WTC11 (cell line): ENCODE data around the gene HDC.

Experiments
- E2F4 ChIP-seq: sonication (generic); formaldehyde crosslinking; IDR thresholded peaks from 2 replicates; pipeline ENCODE4 v1.8.1; 2022; ENCODE audit warnings: low read depth, mild to moderate bottlenecking, moderate library complexity, missing genetic modification reagents, borderline replicate concordance
- ELF4 ChIP-seq: sonication (generic); formaldehyde crosslinking; IDR thresholded peaks from 2 replicates; pipeline ENCODE4 v1.8.1; 2022; ENCODE audit warnings: low read depth, mild to moderate bottlenecking, moderate library complexity, missing genetic modification reagents
- IRF2 ChIP-seq: sonication (generic); formaldehyde crosslinking; IDR thresholded peaks from 2 replicates; pipeline ENCODE4 v1.8.0; 2022; ENCODE audit warnings: low read depth, missing genetic modification reagents, borderline replicate concordance
- SMAD3 ChIP-seq: sonication (generic); formaldehyde crosslinking; IDR thresholded peaks from 2 replicates; pipeline ENCODE4 v1.8.0; 2022; ENCODE audit warnings: missing genetic modification reagents, mild to moderate bottlenecking, borderline replicate concordance
- SP1 ChIP-seq: sonication (generic); formaldehyde crosslinking; conservative IDR thresholded peaks from 2 replicates; pipeline ENCODE4 v1.8.1; 2022; ENCODE audit warnings: missing genetic modification reagents
- TCF7 ChIP-seq: sonication (generic); formaldehyde crosslinking; IDR thresholded peaks from 2 replicates; pipeline ENCODE4 v1.8.0; 2022; ENCODE audit warnings: mild to moderate bottlenecking, low read depth, missing genetic modification reagents, moderate library complexity
- TF ChIP-seq, protein P1 (sequence below): fragments of 200-600 bp; IDR thresholded peaks from 2 replicates; pipeline ENCODE4 v1.8.0; 2022; ENCODE audit warnings: antibody characterized with exemption

DNA sequence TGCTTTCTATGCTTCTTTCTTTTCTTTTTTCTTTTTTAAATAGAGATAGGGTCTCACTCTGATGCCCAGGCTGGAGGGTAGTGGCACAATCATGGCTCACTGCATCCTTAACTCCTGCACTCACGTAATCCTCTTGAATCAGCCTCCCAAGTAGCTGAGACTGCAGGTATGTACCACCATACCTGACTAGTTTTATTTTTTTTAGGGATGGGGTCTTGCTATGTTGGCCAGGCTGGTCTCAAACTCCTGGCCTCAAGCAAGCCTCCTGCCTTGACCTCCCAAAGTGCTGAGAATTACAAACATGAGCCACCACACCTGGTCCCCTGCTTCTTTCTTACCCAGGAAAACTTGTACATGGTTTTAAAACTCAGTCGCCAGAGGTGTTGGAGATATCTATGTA is 24.2 kb upstream of the HDC start:
- TF ChIP-seq SP1 (CRISPR knock-in tag) (no peak), ELF4 (CRISPR knock-in tag) (no peak), IRF2 (CRISPR knock-in tag) (no peak), E2F4 (CRISPR knock-in tag) (no peak), TCF7 (CRISPR knock-in tag) (no peak), SMAD3 (no peak)
- TF ChIP-seq, protein P1, sequence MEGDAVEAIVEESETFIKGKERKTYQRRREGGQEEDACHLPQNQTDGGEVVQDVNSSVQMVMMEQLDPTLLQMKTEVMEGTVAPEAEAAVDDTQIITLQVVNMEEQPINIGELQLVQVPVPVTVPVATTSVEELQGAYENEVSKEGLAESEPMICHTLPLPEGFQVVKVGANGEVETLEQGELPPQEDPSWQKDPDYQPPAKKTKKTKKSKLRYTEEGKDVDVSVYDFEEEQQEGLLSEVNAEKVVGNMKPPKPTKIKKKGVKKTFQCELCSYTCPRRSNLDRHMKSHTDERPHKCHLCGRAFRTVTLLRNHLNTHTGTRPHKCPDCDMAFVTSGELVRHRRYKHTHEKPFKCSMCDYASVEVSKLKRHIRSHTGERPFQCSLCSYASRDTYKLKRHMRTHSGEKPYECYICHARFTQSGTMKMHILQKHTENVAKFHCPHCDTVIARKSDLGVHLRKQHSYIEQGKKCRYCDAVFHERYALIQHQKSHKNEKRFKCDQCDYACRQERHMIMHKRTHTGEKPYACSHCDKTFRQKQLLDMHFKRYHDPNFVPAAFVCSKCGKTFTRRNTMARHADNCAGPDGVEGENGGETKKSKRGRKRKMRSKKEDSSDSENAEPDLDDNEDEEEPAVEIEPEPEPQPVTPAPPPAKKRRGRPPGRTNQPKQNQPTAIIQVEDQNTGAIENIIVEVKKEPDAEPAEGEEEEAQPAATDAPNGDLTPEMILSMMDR: no peak
